Stimulated activated CD8-positive, alpha-beta memory T cell treated with anti-CD3 and anti-CD28 coated beads, Interleukin-15, amount 100 ng/mL, for 48 hours (primary cell): Measurements from ENCODE around the gene GRIK4.
A peak's percentile ranks its signal among the peaks of the same experiment; 100 is the strongest.

ENCODE experiments used
- DNase-seq, 2 donors: peaks; one replicate each; pipeline ENCODE4 v3.0.0-alpha.2; 2020; ENCODE audit warnings: low read depth in 2 of 2

The GRIK4 gene

GRCh38 chr11:120810251-120810650, 298.7 kb downstream of the GRIK4 start:
- DNase-seq: no peak

- no peak for DNase-seq
These were observed 299.7 kb downstream of the GRIK4 start for GRCh38 chr11:120811199-120811598.

GRCh38 chr11:120811731-120812130, 300.2 kb downstream of the GRIK4 start:
- DNase-seq: no peak

GRCh38 chr11:120814531-120815318, 303.2 kb downstream of the GRIK4 start:
- no peak for DNase-seq

- DNase-seq: no peak
These were observed 304.0 kb downstream of the GRIK4 start for GRCh38 chr11:120815319-120816100.

GRCh38 chr11:120816176-120816575, 304.6 kb downstream of the GRIK4 start:
- DNase-seq: no peak

- no peak for DNase-seq
These were observed 305.2 kb downstream of the GRIK4 start for GRCh38 chr11:120816711-120817110.

GRCh38 chr11:120817158-120817557, 305.6 kb downstream of the GRIK4 start:
- DNase-seq: no peak

- DNase-seq: no peak
These were observed 306.5 kb downstream of the GRIK4 start for GRCh38 chr11:120818097-120818496.

GRCh38 chr11:120819003-120819402, 307.5 kb downstream of the GRIK4 start:
- no peak for DNase-seq

- DNase-seq: no peak
These were observed 308.2 kb downstream of the GRIK4 start for GRCh38 chr11:120819437-120820365.

- DNase-seq: no peak
These were observed 311.6 kb downstream of the GRIK4 start for GRCh38 chr11:120823159-120823558.

- DNase-seq: no peak
These were observed 312.7 kb downstream of the GRIK4 start for GRCh38 chr11:120824242-120824641.

- no peak for DNase-seq
These were observed 315.6 kb downstream of the GRIK4 start for GRCh38 chr11:120827198-120827597.

- no peak for DNase-seq
These were observed 316.3 kb downstream of the GRIK4 start for GRCh38 chr11:120827820-120828219.

- DNase-seq: no peak
These were observed 317.3 kb downstream of the GRIK4 start for GRCh38 chr11:120828847-120829246.

- no peak for DNase-seq
These were observed 318.6 kb downstream of the GRIK4 start for GRCh38 chr11:120830085-120830620.

- DNase-seq: no peak
These were observed 321.1 kb downstream of the GRIK4 start for GRCh38 chr11:120832481-120833238.

GRCh38 chr11:120834686-120835210, 323.2 kb downstream of the GRIK4 start:
- DNase-seq: no peak

- peak; percentile 14 to 55 for DNase-seq
These were observed 324.2 kb downstream of the GRIK4 start for GRCh38 chr11:120835601-120836228.
